AG04450 (cell line): ENCODE data around the gene NXT1. TPM values are rescaled to one million over a fixed set of nuclear protein-coding genes. Genes with fewer than 3 reads are reported as not detected.
"Not testable (repeated sequence)": the region's sequence is repeated elsewhere in the genome, so short reads cannot be mapped to it uniquely, and the experiment has no call there.

Experiments used
- CTCF ChIA-PET: fragments of 300-600, 350-600 bp; formaldehyde crosslinking; extraction: SDS; loops from one replicate; lab custom pipeline; 2022; ENCODE audit warnings: antibody characterized with exemption, inconsistent platforms; lab: Charles Lee
- POLR2A ChIA-PET: fragments of 350-600 bp; formaldehyde crosslinking; extraction: SDS; loops from one replicate; lab custom pipeline; 2021; ENCODE audit warnings: antibody characterized with exemption, inconsistent platforms; lab: Yijun Ruan, JAX
- DNase-seq: peaks from one replicate; pipeline ENCODE4 v3.0.0-alpha.2; 2011; ENCODE audit warnings: low read depth, low spot score
- H3K27ac ChIP-seq: one replicate; pipeline ENCODE4 v1.5.1; 2012; ENCODE audit warnings: low read depth, low read length, control low read depth
- H3K27me3 ChIP-seq: one replicate; pipeline ENCODE4 v1.6.0; 2012; ENCODE audit warnings: low read length; ENCODE audit not compliant: control insufficient read depth, insufficient read depth
- H3K4me3 ChIP-seq: 2 replicates; pipeline ENCODE4 v1.5.1; 2011; ENCODE audit warnings: mild to moderate bottlenecking, low read depth, low read length, control low read depth
- H3K9me3 ChIP-seq: 2 replicates; pipeline ENCODE4 v1.5.1; 2012; ENCODE audit warnings: low read length; ENCODE audit not compliant: control insufficient read depth, insufficient read depth
- polyA plus RNA-seq: library from polyadenylated mRNA; depleted of rRNA; stranded (reverse); fragments of >200 nt; gene quantifications from 2 replicates; pipeline ENCODE4 v1.2.3, GENCODE V29; 2011
- TF ChIP-seq, protein P1 (sequence below): IDR thresholded peaks from 2 replicates; pipeline ENCODE4 v1.5.1; 2011; ENCODE audit warnings: low read depth, low read length, control low read depth, inconsistent platforms

NXT1 gene
- polyA plus RNA-seq, 1 experiment: 17.9 TPM

DNA sequence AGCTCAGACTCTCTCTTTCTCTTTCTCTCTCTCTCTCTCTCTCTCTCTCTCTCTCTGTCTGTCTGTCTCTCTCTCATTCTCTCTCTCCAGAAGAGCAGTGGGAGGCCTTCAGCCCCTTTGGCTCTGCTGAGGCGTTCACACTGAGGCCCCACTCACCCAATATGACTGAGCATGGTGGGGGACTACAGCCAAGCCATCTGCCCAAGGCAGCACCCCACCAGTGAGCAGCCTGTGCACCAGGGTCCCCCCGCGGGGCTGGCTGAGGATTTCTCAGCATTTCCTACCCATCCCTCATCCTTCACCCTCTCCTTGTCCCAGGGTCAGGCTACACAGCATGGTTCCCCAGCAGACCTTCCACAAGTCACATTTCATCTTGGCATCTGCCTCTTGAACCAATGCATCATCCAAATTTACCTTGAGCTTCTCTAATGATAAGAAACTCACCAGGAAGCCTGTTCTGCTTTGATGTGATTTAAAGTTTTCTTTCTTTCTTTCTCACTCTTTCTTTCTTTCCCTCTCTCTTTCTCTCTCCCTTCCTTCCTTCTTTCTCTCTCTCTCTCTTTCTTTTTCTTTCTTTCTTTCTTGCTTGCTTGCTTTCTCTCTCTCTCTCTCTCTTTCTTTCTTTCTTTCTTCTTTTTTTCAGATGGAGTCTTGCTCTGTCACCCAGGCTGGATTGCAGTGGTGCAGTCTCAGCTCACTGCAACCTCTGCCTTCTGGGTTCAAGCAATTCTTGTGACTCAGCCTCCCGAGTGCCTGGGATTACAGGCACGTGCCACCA lies 47.1 kb upstream of the NXT1 start:
- DNase-seq: no peak
- TF ChIP-seq, protein P1, sequence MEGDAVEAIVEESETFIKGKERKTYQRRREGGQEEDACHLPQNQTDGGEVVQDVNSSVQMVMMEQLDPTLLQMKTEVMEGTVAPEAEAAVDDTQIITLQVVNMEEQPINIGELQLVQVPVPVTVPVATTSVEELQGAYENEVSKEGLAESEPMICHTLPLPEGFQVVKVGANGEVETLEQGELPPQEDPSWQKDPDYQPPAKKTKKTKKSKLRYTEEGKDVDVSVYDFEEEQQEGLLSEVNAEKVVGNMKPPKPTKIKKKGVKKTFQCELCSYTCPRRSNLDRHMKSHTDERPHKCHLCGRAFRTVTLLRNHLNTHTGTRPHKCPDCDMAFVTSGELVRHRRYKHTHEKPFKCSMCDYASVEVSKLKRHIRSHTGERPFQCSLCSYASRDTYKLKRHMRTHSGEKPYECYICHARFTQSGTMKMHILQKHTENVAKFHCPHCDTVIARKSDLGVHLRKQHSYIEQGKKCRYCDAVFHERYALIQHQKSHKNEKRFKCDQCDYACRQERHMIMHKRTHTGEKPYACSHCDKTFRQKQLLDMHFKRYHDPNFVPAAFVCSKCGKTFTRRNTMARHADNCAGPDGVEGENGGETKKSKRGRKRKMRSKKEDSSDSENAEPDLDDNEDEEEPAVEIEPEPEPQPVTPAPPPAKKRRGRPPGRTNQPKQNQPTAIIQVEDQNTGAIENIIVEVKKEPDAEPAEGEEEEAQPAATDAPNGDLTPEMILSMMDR: no peak
- CTCF ChIA-PET: no interaction called here
- peaks cover 9% of the 10 kb centered on the region for H3K27me3 ChIP-seq
- H3K27ac ChIP-seq: no peak overlapping the region
- POLR2A ChIA-PET: no interaction called here
- H3K9me3 ChIP-seq: no peaks in the 10 kb centered on the region
- no peak overlapping the region for H3K4me3 ChIP-seq

DNA sequence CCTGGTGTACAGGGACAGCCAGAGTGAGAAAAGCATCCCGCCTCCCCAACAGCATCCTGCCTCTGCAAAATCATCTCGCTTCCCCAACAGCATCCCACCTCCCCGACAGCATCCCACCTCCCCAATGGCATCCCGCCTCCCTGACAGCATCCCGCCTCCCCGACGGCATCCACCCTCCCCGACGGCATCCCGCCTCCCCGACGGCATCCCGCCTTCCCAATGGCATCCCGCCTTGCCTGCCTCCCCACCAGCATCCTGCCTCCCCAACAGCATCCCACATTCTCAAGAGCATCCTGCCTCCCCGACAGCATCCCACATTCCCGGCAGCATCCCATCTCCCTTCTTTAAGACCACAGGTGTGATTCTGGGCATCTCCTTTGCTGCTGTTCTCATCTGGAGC lies 46.0 kb upstream of the NXT1 start:
- Histone ChIP-seq H3K9me3 (no peaks in the 10 kb centered on the region), H3K27ac (no peak overlapping the region), H3K4me3 (no peak overlapping the region), H3K27me3 (peaks cover 9% of the 10 kb centered on the region)
- TF ChIP-seq, protein P1: no peak
- DNase-seq: no peak
- POLR2A ChIA-PET: no interaction called here
- CTCF ChIA-PET: no interaction called here

DNA sequence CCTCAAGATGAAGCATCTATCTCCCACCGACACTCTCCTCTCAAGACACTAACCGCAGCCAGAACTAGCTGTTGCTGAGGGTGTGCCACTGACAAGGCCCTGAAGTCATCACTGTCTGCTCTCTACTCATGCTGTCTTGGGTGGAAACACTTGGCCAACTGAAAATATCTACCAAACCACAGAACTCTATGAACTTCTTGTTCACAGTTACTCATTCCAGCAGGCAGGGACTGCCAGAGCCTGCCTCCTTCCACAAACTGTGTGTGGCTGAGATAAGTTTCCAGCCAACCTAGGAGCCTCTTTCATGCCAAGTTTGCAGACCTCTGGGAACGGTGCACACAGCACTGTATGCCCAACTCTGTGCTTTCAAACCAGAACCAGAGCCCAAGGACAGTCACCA lies 45.5 kb upstream of the NXT1 start:
- Histone ChIP-seq H3K27me3 (peaks cover 6% of the 10 kb centered on the region), H3K9me3 (no peaks in the 10 kb centered on the region), H3K4me3 (no peak overlapping the region), H3K27ac (no peak overlapping the region)
- no peak for DNase-seq
- POLR2A ChIA-PET: no interaction called here
- CTCF ChIA-PET: no interaction called here
- TF ChIP-seq, protein P1: no peak

DNA sequence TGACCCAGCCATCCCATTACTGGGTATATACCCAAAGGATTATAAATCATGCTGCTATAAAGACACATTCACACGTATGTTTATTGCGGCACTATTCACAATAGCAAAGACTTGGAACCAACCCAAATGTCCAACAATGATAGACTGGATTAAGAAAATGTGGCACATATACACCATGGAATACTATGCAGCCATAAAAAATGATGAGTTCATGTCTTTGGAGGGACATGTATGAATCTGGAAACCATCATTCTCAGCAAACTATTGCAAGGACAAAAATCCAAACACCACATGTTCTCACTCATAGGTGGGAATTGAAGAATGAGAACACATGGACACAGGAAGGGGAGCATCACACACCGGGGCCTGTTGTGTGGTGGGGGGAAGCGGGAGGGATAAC lies 43.2 kb upstream of the NXT1 start:
- POLR2A ChIA-PET: not testable (repeated sequence)

DNA sequence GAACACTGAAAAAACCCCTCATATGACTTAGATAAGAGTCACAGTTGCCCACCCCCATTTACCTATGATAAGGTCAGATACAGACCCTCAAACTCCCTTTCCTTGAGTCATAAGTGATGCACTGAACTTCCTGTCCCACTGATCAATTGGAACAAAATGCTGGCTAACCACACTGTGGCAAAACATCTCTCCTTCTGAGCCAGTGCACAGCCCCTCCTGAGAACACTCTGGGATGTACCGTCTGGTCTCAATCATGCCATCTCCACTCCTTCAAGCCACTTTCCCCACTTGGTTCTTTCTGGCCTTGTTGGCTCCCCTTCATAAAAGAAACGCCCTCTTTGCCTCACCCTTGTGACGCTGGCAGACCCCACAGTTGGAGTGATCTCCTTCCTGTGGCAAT lies 42.6 kb upstream of the NXT1 start:
- H3K9me3 ChIP-seq: no peaks in the 10 kb centered on the region
- ChIA-PET CTCF (interaction anchor here (0.6 kb wide), 1 partner anchor 33 kb away, joined by 3 read pairs; no protein-coding TSS in a partner anchor), POLR2A (no interaction called here)
- H3K27ac ChIP-seq: no peak overlapping the region
- TF ChIP-seq, protein P1: no peak
- peaks cover 3% of the 10 kb centered on the region for H3K27me3 ChIP-seq
- H3K4me3 ChIP-seq: no peak overlapping the region
- no peak for DNase-seq

More for the DNA sequence above, 43.2 kb upstream of the NXT1 start:
- H3K27me3 ChIP-seq, H3K27ac ChIP-seq, H3K9me3 ChIP-seq, H3K4me3 ChIP-seq, DNase-seq: not testable (repeated sequence)
- CTCF ChIA-PET: interaction anchor here (0.6 kb wide), 1 partner anchor 33 kb away, joined by 3 read pairs; no protein-coding TSS in a partner anchor
